HepG2 (cell line): ENCODE data around the gene ACE. TPM values are rescaled to one million over a fixed set of nuclear protein-coding genes. Genes with fewer than 3 reads are reported as not detected.

Experiments used
- ATF2 ChIP-seq: sonication (generic); formaldehyde crosslinking; IDR thresholded peaks from 2 replicates; pipeline ENCODE4 v1.4.0; 2020; ENCODE audit warnings: missing genetic modification reagents
- E2F5 ChIP-seq: sonication (generic); formaldehyde crosslinking; conservative IDR thresholded peaks from 2 replicates; pipeline ENCODE4 v1.4.0; 2020; ENCODE audit warnings: missing genetic modification reagents
- KDM3A ChIP-seq: IDR thresholded peaks from 2 replicates; pipeline ENCODE4 v1.6.1; 2018; ENCODE audit warnings: low read depth, missing compliant biosample characterization
- KDM6A ChIP-seq: IDR thresholded peaks from 2 replicates; pipeline ENCODE4 v1.6.1; 2016; ENCODE audit warnings: low read depth
- KLF13 ChIP-seq: sonication (generic); formaldehyde crosslinking; IDR thresholded peaks from 2 replicates; pipeline ENCODE4 v1.4.0; 2020; ENCODE audit warnings: mild to moderate bottlenecking, missing genetic modification reagents
- MZF1 ChIP-seq: sonication (generic); formaldehyde crosslinking; IDR thresholded peaks from 2 replicates; pipeline ENCODE4 v1.8.1; 2023; ENCODE audit warnings: mild to moderate bottlenecking, missing genetic modification reagents, borderline replicate concordance
- NBN ChIP-seq: fragments of 450-650 bp; conservative IDR thresholded peaks from 2 replicates; pipeline ENCODE4 v1.6.1; 2017
- REL ChIP-seq: sonication (generic); formaldehyde crosslinking; conservative IDR thresholded peaks from 2 replicates; pipeline ENCODE4 v1.8.0; 2022; ENCODE audit warnings: mild to moderate bottlenecking, missing genetic modification reagents, moderate library complexity
- REPIN1 ChIP-seq: sonication (generic); formaldehyde crosslinking; IDR thresholded peaks from 2 replicates; pipeline ENCODE4 v1.8.0; 2022; ENCODE audit warnings: missing genetic modification reagents, low read depth, mild to moderate bottlenecking, borderline replicate concordance
- RFXAP ChIP-seq: sonication (generic); formaldehyde crosslinking; IDR thresholded peaks from 2 replicates; pipeline ENCODE4 v1.4.0; 2020; ENCODE audit warnings: missing genetic modification reagents, borderline replicate concordance
- SNAPC2 ChIP-seq: sonication (generic); formaldehyde crosslinking; IDR thresholded peaks from 2 replicates; pipeline ENCODE4 v1.8.1; 2022; ENCODE audit warnings: mild to moderate bottlenecking, missing genetic modification reagents
- SUZ12 ChIP-seq: fragments of 150-350 bp; IDR thresholded peaks from 2 replicates; pipeline ENCODE4 v1.6.1; 2014; ENCODE audit warnings: low read depth, low read length
- TEAD3 ChIP-seq: optimal IDR thresholded peaks from 2 replicates; pipeline ENCODE3; 2016; ENCODE audit warnings: borderline replicate concordance
- TRIM22 ChIP-seq: fragments of 450-650 bp; IDR thresholded peaks from 2 replicates; pipeline ENCODE4 v1.6.1; 2017
- ZBTB43 ChIP-seq: sonication (generic); formaldehyde crosslinking; conservative IDR thresholded peaks from 2 replicates; pipeline ENCODE4 v1.4.0; 2020; ENCODE audit warnings: missing genetic modification reagents
- ZNF260 ChIP-seq: sonication (generic); formaldehyde crosslinking; IDR thresholded peaks from 2 replicates; pipeline ENCODE4 v1.4.0; 2020; ENCODE audit warnings: missing genetic modification reagents, low read depth, mild to moderate bottlenecking, borderline replicate concordance
- ZNF280D ChIP-seq: sonication (generic); formaldehyde crosslinking; IDR thresholded peaks from 2 replicates; pipeline ENCODE4 v1.5.1; 2020; ENCODE audit warnings: mild to moderate bottlenecking, missing genetic modification reagents
- ZNF567 ChIP-seq: sonication (generic); formaldehyde crosslinking; IDR thresholded peaks from 2 replicates; pipeline ENCODE4 v1.8.1; 2023; ENCODE audit warnings: mild to moderate bottlenecking, missing genetic modification reagents, borderline replicate concordance
- ZNF737 ChIP-seq: sonication (generic); formaldehyde crosslinking; IDR thresholded peaks from 2 replicates; pipeline ENCODE4 v1.5.0; 2020; ENCODE audit warnings: missing genetic modification reagents, mild to moderate bottlenecking, borderline replicate concordance
- polyA plus RNA-seq, 8 experiments: library from polyadenylated mRNA; depleted of rRNA in 3 of 8; stranded (reverse) in 7 of 8; unstranded in 1 of 8; fragments of >200 nt; fragmentation: Illumina TruSeq in 4 of 8; extraction: Trizol in 4 of 8; gene quantifications; 2 replicates each; pipeline versions ENCODE4 v1.2.1 to v1.2.3, GENCODE V29; 2011 to 2016; ENCODE audit warnings: low read depth in 4 of 8, missing spikeins in 1 of 8, mixed read lengths in 1 of 8; ENCODE audit not compliant: insufficient read depth in 1 of 8
- total RNA-seq, 5 experiments: library from RNA; depleted of rRNA; stranded (reverse); fragments of >200 nt; fragmentation: Illumina TruSeq; extraction: Trizol; gene quantifications; 2 replicates each; pipeline ENCODE4 v1.2.3, GENCODE V29; 2016; ENCODE audit warnings: low read depth in 1 of 5
- TF ChIP-seq, protein P1 (sequence below): sonication (generic); formaldehyde crosslinking; IDR thresholded peaks from 2 replicates; pipeline ENCODE4 v1.5.0; 2020; ENCODE audit warnings: missing genetic modification reagents, mild to moderate bottlenecking, borderline replicate concordance

ACE gene
- total and polyA plus RNA-seq, 2 of the 13 experiments (the other 11 are each of a cell fraction or from before 2014, with no cell fraction given), result 0.08 to 0.13 TPM

- TF ChIP-seq ATF2 (CRISPR knock-in tag) (0 out of 2 replicates have a peak, but pooled peaks have one; percentile 40), TEAD3 (CRISPR knock-in tag) (peak; percentile 49), SUZ12 (no peak), ZNF280D (CRISPR knock-in tag) (no peak), TRIM22 (no peak), ZNF260 (CRISPR knock-in tag) (no peak), MZF1 (CRISPR knock-in tag) (no peak), ZNF737 (CRISPR knock-in tag) (no peak; the same call in 1 of the 2 replicates), KLF13 (CRISPR knock-in tag) (no peak), ZBTB43 (CRISPR knock-in tag) (no peak), E2F5 (CRISPR knock-in tag) (no peak), ZNF567 (CRISPR knock-in tag) (no peak), SNAPC2 (CRISPR knock-in tag) (no peak; the same call in 1 of the 2 replicates), REPIN1 (CRISPR knock-in tag) (0 out of 2 replicates have a peak, but pooled peaks have one; percentile 29), RFXAP (CRISPR knock-in tag) (no peak), NBN (no peak), REL (CRISPR knock-in tag) (no peak), KDM6A (peak; percentile 57), KDM3A (CRISPR knock-in tag) (peak; percentile 22; the same call in 1 of the 2 replicates)
- TF ChIP-seq, protein P1, sequence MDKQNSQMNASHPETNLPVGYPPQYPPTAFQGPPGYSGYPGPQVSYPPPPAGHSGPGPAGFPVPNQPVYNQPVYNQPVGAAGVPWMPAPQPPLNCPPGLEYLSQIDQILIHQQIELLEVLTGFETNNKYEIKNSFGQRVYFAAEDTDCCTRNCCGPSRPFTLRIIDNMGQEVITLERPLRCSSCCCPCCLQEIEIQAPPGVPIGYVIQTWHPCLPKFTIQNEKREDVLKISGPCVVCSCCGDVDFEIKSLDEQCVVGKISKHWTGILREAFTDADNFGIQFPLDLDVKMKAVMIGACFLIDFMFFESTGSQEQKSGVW (CRISPR knock-in tag), result no peak
Observed at GRCh38 chr17:63516910-63517824, 40.3 kb downstream of the ACE start (continued).
